Measurements from ENCODE around the gene ANO3. TPM values are rescaled to one million over a fixed set of nuclear protein-coding genes. Genes with fewer than 3 reads are reported as not detected.

The ANO3 gene
- total and polyA plus RNA-seq, 12 donors = 0.10 to 3.9 (median 0.65) TPM

GRCh38 chr11:26507229-26507628, 175.3 kb downstream of the ANO3 start:
- H3K9me3 ChIP-seq (replicated peaks in 1 of 3) = no peaks in the 10 kb centered on the region
- intact Hi-C loops (cut with DNase I) = no loop called here
- DNase-seq = no peak
- H3K4me1 ChIP-seq (replicated peaks in 1 of 2) = no peaks in the 10 kb centered on the region
- H3K36me3 ChIP-seq (replicated peaks in 1 of 2) = no peaks in the 10 kb centered on the region
- no peak for TF ChIP-seq POLR2A (IDR thresholded peaks at IDR 0.05)
- TF ChIP-seq CTCF (IDR thresholded peaks at IDR 0.05) = no peak
- H3K27me3 ChIP-seq = no peaks in the 10 kb centered on the region
- no peak overlapping the region for H3K27ac ChIP-seq
- H3K4me3 ChIP-seq = no peak overlapping the region
- 0 to 41% (median 33%) methylated on average over 1 of the region's 1 CpG for WGBS, 4 donors

GRCh38 chr11:26510164-26510563, 178.2 kb downstream of the ANO3 start:
- intact Hi-C loops (cut with DNase I) = no loop called here
- Histone ChIP-seq H3K36me3 (replicated peaks in 1 of 2) (no peaks in the 10 kb centered on the region), H3K4me3 (no peak overlapping the region), H3K27me3 (no peaks in the 10 kb centered on the region), H3K27ac (no peak overlapping the region), H3K9me3 (replicated peaks in 1 of 3) (no peaks in the 10 kb centered on the region), H3K4me1 (replicated peaks in 1 of 2) (no peaks in the 10 kb centered on the region)
- DNase-seq = no peak
- WGBS, 4 donors = 87 to 91% (median 88%) methylated on average over 2 of the region's 2 CpGs
- no peak for TF ChIP-seq POLR2A (IDR thresholded peaks at IDR 0.05)
- no peak for TF ChIP-seq CTCF (IDR thresholded peaks at IDR 0.05)

GRCh38 chr11:26510756-26511155, 178.8 kb downstream of the ANO3 start:
- Histone ChIP-seq H3K36me3 (replicated peaks in 1 of 2) (no peaks in the 10 kb centered on the region), H3K27me3 (no peaks in the 10 kb centered on the region), H3K4me1 (replicated peaks in 1 of 2) (no peaks in the 10 kb centered on the region), H3K4me3 (no peak overlapping the region), H3K27ac (no peak overlapping the region), H3K9me3 (replicated peaks in 1 of 3) (no peaks in the 10 kb centered on the region)
- intact Hi-C loops (cut with DNase I) = no loop called here
- no peak for TF ChIP-seq POLR2A (IDR thresholded peaks at IDR 0.05)
- TF ChIP-seq CTCF (IDR thresholded peaks at IDR 0.05) = no peak
- 54 to 89% (median 64%) methylated on average over 2 of the region's 2 CpGs for WGBS, 4 donors
- no peak for DNase-seq

GRCh38 chr11:26512196-26512595, 180.3 kb downstream of the ANO3 start:
- Histone ChIP-seq H3K4me1 (replicated peaks in 1 of 2) (no peaks in the 10 kb centered on the region), H3K27ac (no peak overlapping the region), H3K9me3 (replicated peaks in 1 of 3) (no peaks in the 10 kb centered on the region), H3K27me3 (no peaks in the 10 kb centered on the region), H3K4me3 (no peak overlapping the region), H3K36me3 (replicated peaks in 1 of 2) (no peaks in the 10 kb centered on the region)
- TF ChIP-seq CTCF (IDR thresholded peaks at IDR 0.05) = no peak
- no peak for TF ChIP-seq POLR2A (IDR thresholded peaks at IDR 0.05)
- DNase-seq = no peak
- 58 to 68% (median 59%) methylated on average over 2 of the region's 2 CpGs for WGBS, 4 donors
- intact Hi-C loops (cut with DNase I) = no loop called here
